ENCODE measurements around the gene CCDC112. TPM values are rescaled to one million over a fixed set of nuclear protein-coding genes. Genes with fewer than 3 reads are reported as not detected.

CCDC112 gene
- total and polyA plus RNA-seq, 9 of the 15 experiments (the other 6 are each of a cell fraction or from before 2014, with no cell fraction given), result 3.3 to 15.3 (median 7.4) TPM

DNA sequence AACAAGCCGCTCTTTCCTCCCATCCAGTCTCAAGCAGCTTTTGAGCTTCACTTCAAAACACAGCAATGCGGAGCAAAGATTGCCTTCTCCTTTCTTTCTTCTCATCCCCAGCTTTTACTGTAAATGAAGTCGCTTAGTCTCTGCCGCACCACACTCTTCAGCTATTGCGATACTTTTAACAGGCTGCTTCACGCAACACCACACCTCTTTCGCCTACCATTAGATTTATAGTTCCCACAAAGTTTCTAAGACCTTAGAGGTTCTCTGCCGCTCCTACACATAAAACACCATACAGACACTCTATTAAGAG lies 34.5 kb downstream of the CCDC112 start (continued):
- TF ChIP-seq ZNF311 (CRISPR knock-in tag; IDR thresholded peaks at IDR 0.05) (no peak), BCL6 (CRISPR knock-in tag; IDR thresholded peaks at IDR 0.05) (no peak)
- TF ChIP-seq, protein P1, sequence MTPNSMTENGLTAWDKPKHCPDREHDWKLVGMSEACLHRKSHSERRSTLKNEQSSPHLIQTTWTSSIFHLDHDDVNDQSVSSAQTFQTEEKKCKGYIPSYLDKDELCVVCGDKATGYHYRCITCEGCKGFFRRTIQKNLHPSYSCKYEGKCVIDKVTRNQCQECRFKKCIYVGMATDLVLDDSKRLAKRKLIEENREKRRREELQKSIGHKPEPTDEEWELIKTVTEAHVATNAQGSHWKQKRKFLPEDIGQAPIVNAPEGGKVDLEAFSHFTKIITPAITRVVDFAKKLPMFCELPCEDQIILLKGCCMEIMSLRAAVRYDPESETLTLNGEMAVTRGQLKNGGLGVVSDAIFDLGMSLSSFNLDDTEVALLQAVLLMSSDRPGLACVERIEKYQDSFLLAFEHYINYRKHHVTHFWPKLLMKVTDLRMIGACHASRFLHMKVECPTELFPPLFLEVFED (CRISPR knock-in tag; conservative IDR thresholded peaks at IDR 0.05), result no peak
- TF ChIP-seq, protein P2, sequence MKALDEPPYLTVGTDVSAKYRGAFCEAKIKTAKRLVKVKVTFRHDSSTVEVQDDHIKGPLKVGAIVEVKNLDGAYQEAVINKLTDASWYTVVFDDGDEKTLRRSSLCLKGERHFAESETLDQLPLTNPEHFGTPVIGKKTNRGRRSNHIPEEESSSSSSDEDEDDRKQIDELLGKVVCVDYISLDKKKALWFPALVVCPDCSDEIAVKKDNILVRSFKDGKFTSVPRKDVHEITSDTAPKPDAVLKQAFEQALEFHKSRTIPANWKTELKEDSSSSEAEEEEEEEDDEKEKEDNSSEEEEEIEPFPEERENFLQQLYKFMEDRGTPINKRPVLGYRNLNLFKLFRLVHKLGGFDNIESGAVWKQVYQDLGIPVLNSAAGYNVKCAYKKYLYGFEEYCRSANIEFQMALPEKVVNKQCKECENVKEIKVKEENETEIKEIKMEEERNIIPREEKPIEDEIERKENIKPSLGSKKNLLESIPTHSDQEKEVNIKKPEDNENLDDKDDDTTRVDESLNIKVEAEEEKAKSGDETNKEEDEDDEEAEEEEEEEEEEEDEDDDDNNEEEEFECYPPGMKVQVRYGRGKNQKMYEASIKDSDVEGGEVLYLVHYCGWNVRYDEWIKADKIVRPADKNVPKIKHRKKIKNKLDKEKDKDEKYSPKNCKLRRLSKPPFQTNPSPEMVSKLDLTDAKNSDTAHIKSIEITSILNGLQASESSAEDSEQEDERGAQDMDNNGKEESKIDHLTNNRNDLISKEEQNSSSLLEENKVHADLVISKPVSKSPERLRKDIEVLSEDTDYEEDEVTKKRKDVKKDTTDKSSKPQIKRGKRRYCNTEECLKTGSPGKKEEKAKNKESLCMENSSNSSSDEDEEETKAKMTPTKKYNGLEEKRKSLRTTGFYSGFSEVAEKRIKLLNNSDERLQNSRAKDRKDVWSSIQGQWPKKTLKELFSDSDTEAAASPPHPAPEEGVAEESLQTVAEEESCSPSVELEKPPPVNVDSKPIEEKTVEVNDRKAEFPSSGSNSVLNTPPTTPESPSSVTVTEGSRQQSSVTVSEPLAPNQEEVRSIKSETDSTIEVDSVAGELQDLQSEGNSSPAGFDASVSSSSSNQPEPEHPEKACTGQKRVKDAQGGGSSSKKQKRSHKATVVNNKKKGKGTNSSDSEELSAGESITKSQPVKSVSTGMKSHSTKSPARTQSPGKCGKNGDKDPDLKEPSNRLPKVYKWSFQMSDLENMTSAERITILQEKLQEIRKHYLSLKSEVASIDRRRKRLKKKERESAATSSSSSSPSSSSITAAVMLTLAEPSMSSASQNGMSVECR (CRISPR knock-in tag; IDR thresholded peaks at IDR 0.05), result no peak
- TF ChIP-seq, protein P3, sequence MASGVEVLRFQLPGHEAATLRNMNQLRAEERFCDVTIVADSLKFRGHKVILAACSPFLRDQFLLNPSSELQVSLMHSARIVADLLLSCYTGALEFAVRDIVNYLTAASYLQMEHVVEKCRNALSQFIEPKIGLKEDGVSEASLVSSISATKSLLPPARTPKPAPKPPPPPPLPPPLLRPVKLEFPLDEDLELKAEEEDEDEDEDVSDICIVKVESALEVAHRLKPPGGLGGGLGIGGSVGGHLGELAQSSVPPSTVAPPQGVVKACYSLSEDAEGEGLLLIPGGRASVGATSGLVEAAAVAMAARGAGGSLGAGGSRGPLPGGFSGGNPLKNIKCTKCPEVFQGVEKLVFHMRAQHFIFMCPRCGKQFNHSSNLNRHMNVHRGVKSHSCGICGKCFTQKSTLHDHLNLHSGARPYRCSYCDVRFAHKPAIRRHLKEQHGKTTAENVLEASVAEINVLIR (CRISPR knock-in tag; IDR thresholded peaks at IDR 0.05), result no peak

Data from K562 (cell line).